HG03135 (cell line): Measurements from ENCODE around the gene BRSK1.

Experiments
- ATAC-seq: cut with Tn5 transposase; IDR thresholded peaks from one replicate; pipeline ENCODE4 v1.9.1; 2021; ENCODE audit warnings: mild to moderate bottlenecking, moderate library complexity; ENCODE audit not compliant: unreplicated experiment

The BRSK1 gene

GRCh38 chr19:55350620-55351315, 67.0 kb downstream of the BRSK1 start:
- no peak for ATAC-seq

GRCh38 chr19:55352040-55352439, 68.2 kb downstream of the BRSK1 start:
- no peak for ATAC-seq

GRCh38 chr19:55352549-55353145, 68.8 kb downstream of the BRSK1 start:
- no peak for ATAC-seq

- no peak for ATAC-seq
These were observed 69.6 kb downstream of the BRSK1 start for GRCh38 chr19:55353356-55353802.

- ATAC-seq, result no peak
These were observed 70.3 kb downstream of the BRSK1 start for GRCh38 chr19:55353803-55354697.

GRCh38 chr19:55354698-55355212, 71.0 kb downstream of the BRSK1 start, which contains the start of gene COX6B2:
Gene COX6B2 (minus strand): TSS chr19:55354719. CDS start chr19:55354521, 198 bp downstream.
- no peak for ATAC-seq

- no peak for ATAC-seq
These were observed 71.5 kb downstream of the BRSK1 start for GRCh38 chr19:55355213-55355821.

- no peak for ATAC-seq
These were observed 74.7 kb downstream of the BRSK1 start for GRCh38 chr19:55358493-55358892.

- no peak for ATAC-seq
These were observed 75.4 kb downstream of the BRSK1 start for GRCh38 chr19:55358943-55359908.

GRCh38 chr19:55360902-55361301, 77.1 kb downstream of the BRSK1 start:
- ATAC-seq, result no peak
